Fibroblast of pulmonary artery (primary cell): ENCODE results near the gene AGPAT2.

Source experiments
- DNase-seq: peaks from one replicate; pipeline ENCODE4 v3.0.0-alpha.2; 2010; ENCODE audit warnings: low read depth
- H3K4me3 ChIP-seq: replicated peaks from 2 replicates; pipeline ENCODE4 v1.5.1; 2011; ENCODE audit warnings: low read depth, mild to moderate bottlenecking, control low read depth, low read length, moderate library complexity
- TF ChIP-seq, protein P1 (sequence below): IDR thresholded peaks from 2 replicates; pipeline ENCODE4 v1.5.1; 2011; ENCODE audit warnings: mild to moderate bottlenecking, control low read depth, low read length, inconsistent platforms; ENCODE audit errors: missing control alignments

AGPAT2 gene

DNA sequence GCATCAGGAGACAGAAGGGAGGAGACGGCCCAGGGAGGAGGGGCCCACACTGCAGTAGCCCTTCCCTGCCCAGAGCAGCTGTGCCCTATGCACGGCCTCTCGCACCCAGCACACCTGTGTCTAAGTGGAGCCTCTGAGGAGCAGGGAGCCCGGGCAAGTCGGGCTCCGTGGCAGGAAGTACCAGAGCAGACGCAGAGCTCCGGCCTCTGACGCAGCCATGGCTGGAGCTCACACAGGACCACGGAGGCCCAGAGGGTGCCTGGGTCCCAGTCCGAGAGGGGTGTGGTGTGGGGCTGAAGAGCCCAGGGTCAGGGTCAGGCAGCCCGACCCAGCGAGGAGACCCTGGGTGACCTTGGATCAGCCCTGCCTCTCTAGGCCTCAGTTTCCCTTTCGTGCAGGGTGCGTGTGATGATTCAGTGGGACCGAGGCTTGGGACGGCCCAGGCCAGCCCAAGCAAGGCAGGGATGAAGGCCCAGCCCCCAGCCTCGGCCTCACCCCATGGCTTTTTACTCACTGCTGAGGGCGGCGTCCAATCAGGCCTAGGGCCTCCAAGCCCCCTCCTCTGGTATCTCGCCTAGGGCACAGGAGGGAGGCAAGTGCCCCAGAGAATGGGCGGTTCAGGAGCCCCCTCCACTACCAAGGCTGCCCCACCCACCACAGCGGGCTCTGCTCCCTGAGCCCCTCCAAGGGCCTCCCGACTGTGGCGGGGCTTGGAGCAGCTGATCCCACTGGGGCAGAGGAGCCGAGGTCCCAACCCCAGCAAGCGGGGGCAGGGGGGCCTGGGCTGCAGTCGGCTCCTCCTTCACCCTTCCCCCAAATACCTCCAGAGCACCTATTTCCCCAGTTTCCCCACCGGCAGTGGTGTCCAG, 4.3 kb upstream of the AGPAT2 start:
- DNase-seq: no peak
- no peak overlapping the region for H3K4me3 ChIP-seq
- TF ChIP-seq, protein P1, sequence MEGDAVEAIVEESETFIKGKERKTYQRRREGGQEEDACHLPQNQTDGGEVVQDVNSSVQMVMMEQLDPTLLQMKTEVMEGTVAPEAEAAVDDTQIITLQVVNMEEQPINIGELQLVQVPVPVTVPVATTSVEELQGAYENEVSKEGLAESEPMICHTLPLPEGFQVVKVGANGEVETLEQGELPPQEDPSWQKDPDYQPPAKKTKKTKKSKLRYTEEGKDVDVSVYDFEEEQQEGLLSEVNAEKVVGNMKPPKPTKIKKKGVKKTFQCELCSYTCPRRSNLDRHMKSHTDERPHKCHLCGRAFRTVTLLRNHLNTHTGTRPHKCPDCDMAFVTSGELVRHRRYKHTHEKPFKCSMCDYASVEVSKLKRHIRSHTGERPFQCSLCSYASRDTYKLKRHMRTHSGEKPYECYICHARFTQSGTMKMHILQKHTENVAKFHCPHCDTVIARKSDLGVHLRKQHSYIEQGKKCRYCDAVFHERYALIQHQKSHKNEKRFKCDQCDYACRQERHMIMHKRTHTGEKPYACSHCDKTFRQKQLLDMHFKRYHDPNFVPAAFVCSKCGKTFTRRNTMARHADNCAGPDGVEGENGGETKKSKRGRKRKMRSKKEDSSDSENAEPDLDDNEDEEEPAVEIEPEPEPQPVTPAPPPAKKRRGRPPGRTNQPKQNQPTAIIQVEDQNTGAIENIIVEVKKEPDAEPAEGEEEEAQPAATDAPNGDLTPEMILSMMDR: no peak

DNA sequence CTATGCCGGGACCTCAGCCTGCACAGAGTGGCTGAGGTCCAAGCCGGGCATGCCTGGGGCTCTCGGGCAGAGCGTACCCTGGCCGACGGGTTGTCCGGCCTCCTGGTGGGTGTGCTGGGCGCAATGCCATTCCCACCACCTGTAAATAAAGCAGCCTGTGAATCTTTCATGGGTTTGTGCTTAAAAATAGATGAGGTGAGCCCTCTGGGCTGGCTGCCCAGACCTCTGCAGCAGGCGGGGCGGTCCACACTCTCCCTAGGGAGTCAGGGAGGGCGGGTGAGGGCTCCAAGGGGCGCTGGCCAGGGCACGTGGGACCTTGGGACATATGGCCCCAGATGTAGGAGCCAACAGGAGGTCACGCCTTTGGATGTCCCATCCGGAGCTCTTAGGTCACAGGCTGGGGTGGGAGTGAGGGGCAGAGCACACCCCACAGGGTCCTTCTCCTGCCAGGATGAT, 3.6 kb upstream of the AGPAT2 start:
- TF ChIP-seq, protein P1: no peak
- H3K4me3 ChIP-seq: no peak overlapping the region
- DNase-seq: no peak

DNA sequence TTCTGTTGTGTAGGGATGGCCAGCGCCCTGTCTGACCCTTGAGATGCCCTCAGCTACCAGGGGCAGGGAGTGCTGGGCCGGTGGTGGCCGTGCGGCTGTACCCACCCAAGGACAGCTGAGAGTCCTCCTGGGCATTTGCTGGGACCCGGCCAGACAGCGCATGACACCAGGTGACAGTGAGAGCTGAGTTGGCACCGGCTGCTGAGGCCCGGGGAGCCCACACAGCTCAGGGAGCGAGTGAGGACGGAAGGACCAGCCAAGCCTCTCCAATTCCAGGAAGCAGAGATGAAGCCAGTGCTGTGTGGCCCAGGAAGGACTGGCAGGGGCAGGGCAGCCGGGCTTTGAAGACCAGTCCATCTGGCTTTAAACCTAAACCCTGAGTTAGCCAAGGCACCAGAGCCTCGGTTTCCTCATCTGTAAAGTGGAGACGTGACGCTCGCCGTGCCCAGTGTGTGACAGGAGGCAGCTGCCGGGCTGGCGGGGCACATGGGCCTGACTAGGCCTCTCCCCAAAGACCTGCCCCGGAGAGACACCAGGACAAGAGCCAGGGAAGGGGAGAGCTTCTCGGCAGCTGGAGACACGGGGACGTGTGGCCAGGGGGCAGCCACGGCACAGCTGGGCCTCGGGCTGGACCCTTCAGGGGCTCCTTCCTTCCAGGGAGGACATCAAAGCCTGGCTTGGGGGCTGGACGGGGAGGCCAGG, 3.0 kb upstream of the AGPAT2 start:
- no peak overlapping the region for H3K4me3 ChIP-seq
- TF ChIP-seq, protein P1: no peak

DNA sequence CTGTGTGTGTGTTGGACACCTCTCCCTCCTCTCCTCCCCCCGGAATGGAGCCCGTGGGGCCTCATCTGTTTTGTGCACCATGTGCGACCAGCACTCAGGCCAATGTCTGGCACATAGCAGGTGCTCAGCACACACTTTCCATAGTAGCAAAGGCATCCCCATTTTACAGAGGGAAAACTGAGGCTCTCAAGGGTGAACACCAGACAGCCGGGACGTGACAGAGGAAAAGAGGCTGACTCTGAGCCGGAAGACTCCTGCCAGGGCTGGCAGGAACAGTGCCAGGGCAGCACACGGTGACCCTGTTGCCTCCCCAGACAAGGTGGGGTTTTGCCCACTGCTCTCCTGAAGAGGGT, 1.8 kb upstream of the AGPAT2 start:
- TF ChIP-seq, protein P1: no peak
- DNase-seq: no peak
- no peak overlapping the region for H3K4me3 ChIP-seq

More for the DNA sequence above, 3.0 kb upstream of the AGPAT2 start:
- no peak for DNase-seq

DNA sequence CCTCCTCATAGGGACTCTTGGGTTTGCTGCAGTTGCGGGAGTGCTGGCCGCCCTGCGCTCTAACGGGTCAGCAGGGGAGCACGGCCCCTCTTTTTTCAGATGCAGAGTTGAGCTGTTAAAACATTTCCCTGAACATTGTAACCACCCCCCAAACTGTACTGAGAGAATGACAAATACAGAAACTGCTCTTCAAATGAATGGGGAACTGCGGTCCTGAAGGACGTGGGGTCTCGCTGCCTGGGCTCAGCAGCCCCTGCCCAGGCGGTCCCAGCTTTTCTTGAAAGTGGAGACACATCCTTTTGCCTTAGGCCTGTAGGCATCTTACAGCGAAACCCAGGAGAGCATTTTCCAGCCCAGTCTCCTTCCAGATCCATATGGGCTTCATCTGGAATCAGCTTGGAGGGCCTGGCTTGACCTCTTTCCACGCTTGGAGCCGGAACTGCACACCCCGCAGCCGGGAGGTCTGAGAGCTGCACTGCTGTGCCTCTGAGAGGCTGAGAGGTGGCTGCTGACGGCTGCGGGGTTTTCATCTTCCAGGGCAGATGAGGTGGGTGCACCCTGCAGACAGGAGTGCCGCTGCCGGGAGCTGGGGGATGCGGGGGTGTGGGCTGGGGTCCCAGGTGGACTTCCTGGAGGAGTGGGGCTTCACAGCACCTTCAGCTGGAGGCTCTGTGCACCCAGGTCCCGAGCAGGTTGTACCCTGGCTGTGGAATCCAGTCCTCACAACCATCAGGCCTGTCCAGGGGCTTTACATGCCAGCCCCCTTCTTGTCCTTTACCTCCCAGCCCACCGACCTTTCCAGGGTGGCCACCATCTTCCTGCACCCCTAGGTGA, 1.2 kb upstream of the AGPAT2 start:
- TF ChIP-seq, protein P1: no peak
- DNase-seq: no peak

DNA sequence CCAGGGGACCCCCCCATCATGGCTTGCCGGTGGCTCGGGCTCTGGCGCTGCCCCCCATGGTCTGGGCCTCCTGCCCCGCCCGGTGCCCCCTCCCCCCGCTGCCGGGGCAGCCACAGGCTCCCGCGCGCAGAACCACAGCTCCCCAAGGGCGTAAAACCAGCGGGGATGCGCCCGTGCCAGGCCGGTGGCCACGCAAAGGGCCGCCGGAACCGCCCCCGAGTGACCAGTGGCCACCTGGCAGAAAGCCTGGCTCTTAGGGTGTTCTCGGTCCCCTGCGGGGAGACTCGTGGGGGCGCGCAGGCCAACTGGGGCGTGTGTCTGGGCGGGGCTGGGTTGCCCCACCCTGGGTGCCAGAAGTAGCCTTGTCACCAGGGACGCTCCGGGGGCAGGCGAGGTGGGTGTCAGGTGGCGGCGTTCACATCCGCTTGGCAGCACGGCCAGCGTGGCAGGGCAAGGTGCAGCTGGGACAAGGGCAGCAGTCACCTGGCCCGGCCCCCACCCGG, 515 bp upstream of the AGPAT2 start:
- TF ChIP-seq, protein P1: no peak
- no peak for DNase-seq
- no peak overlapping the region for H3K4me3 ChIP-seq

More for the DNA sequence above, 1.2 kb upstream of the AGPAT2 start:
- H3K4me3 ChIP-seq: no peak overlapping the region
